Naive thymus-derived CD4-positive, alpha-beta T cell (primary cell): Measurements from ENCODE around the gene TFF2. TPM values are rescaled to one million over a fixed set of nuclear protein-coding genes. Genes with fewer than 3 reads are reported as not detected.

Source experiments
- ATAC-seq: fragments of 150-1000 bp; cut with Tn5 transposase; 2 replicates; pipeline ENCODE4 v1.10.0; 2021; ENCODE audit warnings: mild to moderate bottlenecking, moderate library complexity
- CTCF ChIA-PET: fragments of 350-600 bp; sonication (Branson Sonifier 250); formaldehyde crosslinking; loops from one replicate; lab custom pipeline; 2021; ENCODE audit warnings: antibody characterized with exemption; lab: Charles Lee
- POLR2A ChIA-PET: fragments of 350-600 bp; sonication (Branson Sonifier 250); formaldehyde crosslinking; loops from one replicate; lab custom pipeline; 2021; ENCODE audit warnings: antibody characterized with exemption, inconsistent platforms; lab: Charles Lee
- DNase-seq, 9 donors: peaks; one replicate each; pipeline versions ENCODE4 v3.0.0 to v3.0.0-alpha.2; 2020 to 2022; ENCODE audit warnings: mixed read lengths in 1 of 9
- H3K27ac ChIP-seq: one replicate; pipeline ENCODE4 v1.7.0; 2013; ENCODE audit warnings: mild to moderate bottlenecking, low read depth, low read length, moderate library complexity
- H3K27me3 ChIP-seq, 2 donors: one replicate each; pipeline ENCODE4 v1.7.0; 2013; ENCODE audit warnings: low read length in 2 of 2, mild to moderate bottlenecking in 2 of 2, moderate library complexity in 2 of 2; ENCODE audit not compliant: control insufficient read depth in 2 of 2, insufficient read depth in 2 of 2
- H3K36me3 ChIP-seq, 3 experiments: 1 replicate in 2 of 3; 2 replicates in 1 of 3; pipeline ENCODE4 v1.7.0; 2013; ENCODE audit warnings: low read length in 3 of 3, mild to moderate bottlenecking in 3 of 3, moderate library complexity in 1 of 3; ENCODE audit not compliant: insufficient read depth in 3 of 3, control insufficient read depth in 2 of 3
- H3K4me1 ChIP-seq, 2 donors: one replicate each; pipeline ENCODE4 v1.7.0; 2013; ENCODE audit warnings: low read length in 2 of 2, mild to moderate bottlenecking in 2 of 2, moderate library complexity in 1 of 2; ENCODE audit not compliant: control insufficient read depth in 2 of 2, insufficient read depth in 2 of 2
- H3K4me3 ChIP-seq: 2 replicates; pipeline ENCODE4 v1.7.0; 2013; ENCODE audit warnings: mild to moderate bottlenecking, low read length
- H3K9me3 ChIP-seq, 3 experiments: 1 replicate in 2 of 3; 2 replicates in 1 of 3; pipeline ENCODE4 v1.7.0; 2013; ENCODE audit warnings: low read length in 3 of 3; ENCODE audit not compliant: control insufficient read depth in 2 of 3
- H3K27ac Mint-ChIP-seq, 9 donors: one replicate each; pipeline ENCODE4 v1.8.0; 2020 to 2022; ENCODE audit warnings: mixed read lengths in 9 of 9, mild to moderate bottlenecking in 8 of 9, moderate library complexity in 5 of 9, inconsistent platforms in 2 of 9
- H3K27me3 Mint-ChIP-seq, 5 donors: one replicate each; pipeline ENCODE4 v1.8.0; 2021 to 2022; ENCODE audit warnings: mixed read lengths in 5 of 5, mild to moderate bottlenecking in 1 of 5
- H3K36me3 Mint-ChIP-seq, 5 donors: one replicate each; pipeline ENCODE4 v1.8.0; 2020 to 2022; ENCODE audit warnings: mixed read lengths in 5 of 5, mild to moderate bottlenecking in 3 of 5, inconsistent platforms in 1 of 5
- H3K4me1 Mint-ChIP-seq, 7 donors: one replicate each; pipeline ENCODE4 v1.8.0; 2020 to 2022; ENCODE audit warnings: mixed read lengths in 7 of 7, mild to moderate bottlenecking in 3 of 7, inconsistent platforms in 1 of 7
- H3K4me3 Mint-ChIP-seq, 10 donors: one replicate each; pipeline ENCODE4 v1.8.0; 2020 to 2022; ENCODE audit warnings: mild to moderate bottlenecking in 10 of 10, mixed read lengths in 10 of 10, moderate library complexity in 6 of 10, inconsistent platforms in 2 of 10
- H3K9me3 Mint-ChIP-seq, 11 donors: one replicate each; pipeline ENCODE4 v1.8.0; 2020 to 2022; ENCODE audit warnings: mixed read lengths in 11 of 11, mild to moderate bottlenecking in 4 of 11, inconsistent platforms in 1 of 11, moderate library complexity in 1 of 11
- intact Hi-C, 2 donors: fragments of 100-400 bp; cut with micrococcal nuclease; formaldehyde crosslinking; loops; one replicate each; pipeline ENCODE4 v1.15.1; 2023
- polyA plus RNA-seq, 2 donors: library from polyadenylated mRNA; unstranded; fragments of 300-500 nt; fragmentation: Illumina TruSeq; gene quantifications; one replicate each; pipeline ENCODE4 v1.2.3, GENCODE V29; 2021
- total RNA-seq, 6 experiments: library from RNA in 5 of 6; stranded (reverse) in 5 of 6; gene quantifications; 1 replicate in 5 of 6; 2 replicates in 1 of 6; pipeline ENCODE4 v1.2.3 and lab custom pipeline; 2021 to 2026

Gene TFF2
- total and polyA plus RNA-seq, 7 experiments from 2014 or later: not detected

GRCh38 chr21:42390696-42391095, 39.9 kb upstream of the TFF2 start:
- H3K27me3 ChIP-seq: no peaks in the 10 kb centered on the region
- Mint-ChIP-seq H3K36me3 (peaks cover 0 to 11% (median 0%) of the 10 kb centered on the region in 5 donors), H3K4me1 (peaks cover 18 to 84% (median 66%) of the 10 kb centered on the region in 7 donors), H3K27ac (peak overlapping the region in 6 of 9 donors; percentile 28 to 85 (median 72)), H3K27me3 (peaks cover 0 to 4% (median 0%) of the 10 kb centered on the region in 5 donors), H3K4me3 (peak overlapping the region in 4 of 10 donors; percentile 4 to 53 (median 36)), H3K9me3 (peaks cover 0 to 1% (median 0%) of the 10 kb centered on the region in 11 donors)
- ChIA-PET CTCF (no interaction called here), POLR2A (no interaction called here)
- no peaks in the 10 kb centered on the region for H3K36me3 ChIP-seq
- H3K4me1 ChIP-seq: peaks cover 13 to 28% of the 10 kb centered on the region in 2 donors
- no peak overlapping the region for H3K27ac ChIP-seq
- H3K4me3 ChIP-seq: no peak overlapping the region
- intact Hi-C loops: loop anchor here in 1 of 2 donors (5.0 kb wide), 1 partner anchor 37 kb away; no protein-coding TSS in a partner anchor
- ATAC-seq (no peak), DNase-seq (no peak)
- no peaks in the 10 kb centered on the region for H3K9me3 ChIP-seq

GRCh38 chr21:42390193-42390592, 39.4 kb upstream of the TFF2 start:
- POLR2A ChIA-PET: no interaction called here
- no peaks in the 10 kb centered on the region for H3K27me3 ChIP-seq
- no peaks in the 10 kb centered on the region for H3K9me3 ChIP-seq
- H3K4me3 Mint-ChIP-seq: peak overlapping the region in 1 of 10 donors; percentile 53
- ATAC-seq: no peak
- H3K4me1 ChIP-seq: peaks cover 13 to 31% of the 10 kb centered on the region in 2 donors
- DNase-seq: no peak
- H3K4me3 ChIP-seq: no peak overlapping the region
- CTCF ChIA-PET: no interaction called here
- intact Hi-C loops: loop anchor here in 1 of 2 donors (5.0 kb wide), 1 partner anchor 37 kb away; no protein-coding TSS in a partner anchor
- H3K27me3 Mint-ChIP-seq: peaks cover 0 to 4% (median 0%) of the 10 kb centered on the region in 5 donors
- H3K27ac ChIP-seq: no peak overlapping the region
- H3K36me3 Mint-ChIP-seq: peaks cover 0 to 11% (median 0%) of the 10 kb centered on the region in 5 donors
- no peaks in the 10 kb centered on the region for H3K36me3 ChIP-seq
- H3K9me3 Mint-ChIP-seq: peaks cover 0 to 2% (median 0%) of the 10 kb centered on the region in 11 donors
- H3K4me1 Mint-ChIP-seq: peaks cover 20 to 87% (median 71%) of the 10 kb centered on the region in 7 donors
- peak overlapping the region in 4 of 9 donors; percentile 28 to 85 (median 82) for H3K27ac Mint-ChIP-seq

GRCh38 chr21:42389449-42389835, 38.6 kb upstream of the TFF2 start:
- CTCF ChIA-PET: interaction anchor here (1.5 kb wide), 1 partner anchor 15 kb away, joined by 3 read pairs; no protein-coding TSS in a partner anchor
- ATAC-seq (no peak), DNase-seq (no peak)
- peaks cover 0 to 14% (median 0%) of the 10 kb centered on the region in 5 donors for H3K36me3 Mint-ChIP-seq
- no peak overlapping the region for H3K27ac ChIP-seq
- H3K4me1 ChIP-seq: peaks cover 13 to 37% of the 10 kb centered on the region in 2 donors
- H3K4me3 Mint-ChIP-seq: peak overlapping the region in 2 of 10 donors; percentile 4 to 53
- POLR2A ChIA-PET: interaction anchor here (1.5 kb wide), 1 partner anchor 10 kb away, joined by 3 read pairs; no protein-coding TSS in a partner anchor
- H3K36me3 ChIP-seq: no peaks in the 10 kb centered on the region
- H3K9me3 Mint-ChIP-seq: peaks cover 0 to 4% (median 0%) of the 10 kb centered on the region in 11 donors
- intact Hi-C loops: no loop called here
- peak overlapping the region in 3 of 9 donors; percentile 39 to 85 (median 56) for H3K27ac Mint-ChIP-seq
- H3K4me1 Mint-ChIP-seq: peaks cover 23 to 92% (median 73%) of the 10 kb centered on the region in 7 donors
- no peaks in the 10 kb centered on the region for H3K9me3 ChIP-seq
- H3K27me3 ChIP-seq: no peaks in the 10 kb centered on the region
- no peak overlapping the region for H3K4me3 ChIP-seq
- H3K27me3 Mint-ChIP-seq: peaks cover 0 to 4% (median 0%) of the 10 kb centered on the region in 5 donors

GRCh38 chr21:42388740-42389448, 38.1 kb upstream of the TFF2 start:
- ChIA-PET CTCF (interaction anchor here (1.5 kb wide), 1 partner anchor 16 kb away, joined by 3 read pairs; no protein-coding TSS in a partner anchor), POLR2A (interaction anchor here (1.2 to 2.6 kb wide), 4 partner anchors 10 to 43 kb away, joined by 3 to 6 read pairs (median 4); partner anchors contain the start of gene UBASH3A)
- Histone ChIP-seq H3K36me3 (no peaks in the 10 kb centered on the region), H3K27me3 (no peaks in the 10 kb centered on the region), H3K4me3 (no peak overlapping the region), H3K9me3 (no peaks in the 10 kb centered on the region), H3K27ac (no peak overlapping the region), H3K4me1 (peaks cover 12 to 42% of the 10 kb centered on the region in 2 donors)
- no peak for DNase-seq
- peaks cover 0 to 5% (median 0%) of the 10 kb centered on the region in 11 donors for H3K9me3 Mint-ChIP-seq
- no peak for ATAC-seq
- peaks cover 22 to 92% (median 78%) of the 10 kb centered on the region in 7 donors for H3K4me1 Mint-ChIP-seq
- intact Hi-C loops: no loop called here
- H3K27ac Mint-ChIP-seq: peak overlapping the region in 3 of 9 donors; percentile 15 to 53 (median 40)
- H3K27me3 Mint-ChIP-seq: peaks cover 0 to 4% (median 0%) of the 10 kb centered on the region in 5 donors
- peaks cover 0 to 17% (median 0%) of the 10 kb centered on the region in 5 donors for H3K36me3 Mint-ChIP-seq
- peak overlapping the region in 1 of 10 donors; percentile 44 for H3K4me3 Mint-ChIP-seq

DNA sequence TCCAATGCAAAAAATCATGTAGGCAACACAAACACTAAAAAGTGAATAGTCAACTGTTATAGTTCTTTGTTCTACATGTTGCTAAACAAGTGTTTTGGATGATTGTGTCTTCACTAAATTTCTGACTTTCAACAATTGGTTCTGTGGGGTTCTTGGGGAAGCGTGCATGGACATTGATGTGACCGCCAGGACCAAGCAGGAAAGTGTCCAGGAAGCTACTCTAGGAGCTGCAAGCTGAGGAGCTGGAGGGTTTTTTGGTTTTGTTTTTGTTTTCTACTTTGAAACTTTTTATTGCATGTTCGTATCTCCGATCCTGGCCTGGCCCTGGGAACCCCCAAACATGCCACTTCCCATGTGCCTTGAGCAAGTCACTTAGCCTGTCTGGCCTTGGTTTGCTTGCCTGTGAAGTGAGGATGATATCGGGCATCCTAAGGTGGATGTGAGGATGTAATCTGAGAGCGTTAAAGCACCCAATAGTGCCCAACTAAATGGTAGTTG, 37.1 kb upstream of the TFF2 start:
- H3K4me3 ChIP-seq: no peak overlapping the region
- Mint-ChIP-seq H3K4me1 (peaks cover 19 to 85% (median 76%) of the 10 kb centered on the region in 7 donors), H3K27me3 (peaks cover 0 to 4% (median 0%) of the 10 kb centered on the region in 5 donors), H3K27ac (peak overlapping the region in 6 of 9 donors; percentile 20 to 77 (median 41)), H3K36me3 (peaks cover 0 to 17% (median 0%) of the 10 kb centered on the region in 5 donors), H3K9me3 (peaks cover 0 to 5% (median under 1%) of the 10 kb centered on the region in 11 donors), H3K4me3 (no peak overlapping the region)
- no peaks in the 10 kb centered on the region for H3K36me3 ChIP-seq
- ChIA-PET POLR2A (interaction anchor here (0.9 to 2.6 kb wide), 6 partner anchors 11 to 54 kb away, joined by 3 to 6 read pairs (median 4); partner anchors contain the start of gene UBASH3A), CTCF (no interaction called here)
- H3K27me3 ChIP-seq: no peaks in the 10 kb centered on the region
- H3K4me1 ChIP-seq: peaks cover 4 to 34% of the 10 kb centered on the region in 2 donors
- no peak for ATAC-seq
- H3K9me3 ChIP-seq: no peaks in the 10 kb centered on the region
- H3K27ac ChIP-seq: no peak overlapping the region
- intact Hi-C loops: no loop called here
- DNase-seq: no peak

GRCh38 chr21:42387164-42387563, 36.4 kb upstream of the TFF2 start:
- ChIA-PET CTCF (interaction anchor here (0.7 to 0.8 kb wide), 2 partner anchors 17 to 50 kb away, joined by 3 to 4 read pairs; partner anchors contain the start of gene UBASH3A), POLR2A (interaction anchor here (0.9 to 2.6 kb wide), 4 partner anchors 11 to 55 kb away, joined by 3 to 6 read pairs (median 5); partner anchors contain the start of gene UBASH3A)
- Mint-ChIP-seq H3K9me3 (peaks cover 0 to 11% (median 7%) of the 10 kb centered on the region in 11 donors), H3K4me1 (peaks cover 18 to 80% (median 69%) of the 10 kb centered on the region in 7 donors), H3K27ac (peak overlapping the region in 4 of 9 donors; percentile 12 to 77 (median 44)), H3K27me3 (peaks cover 0 to 3% (median 0%) of the 10 kb centered on the region in 5 donors), H3K4me3 (peak overlapping the region in 2 of 10 donors; percentile 3 to 18), H3K36me3 (peaks cover 0 to 24% (median 5%) of the 10 kb centered on the region in 5 donors)
- Histone ChIP-seq H3K36me3 (no peaks in the 10 kb centered on the region), H3K9me3 (peaks cover 0 to 6% (median 3%) of the 10 kb centered on the region in 3 experiments), H3K27me3 (no peaks in the 10 kb centered on the region), H3K4me1 (peaks cover 0 to 27% of the 10 kb centered on the region in 2 donors), H3K4me3 (no peak overlapping the region), H3K27ac (no peak overlapping the region)
- DNase-seq (no peak), ATAC-seq (peak; percentile 47)
- intact Hi-C loops: no loop called here
